22Rv1 (cell line): ENCODE results near the gene FGFR1OP2.

Experiments
- H3K27ac ChIP-seq: fragments of 450-650 bp; 2 replicates; pipeline ENCODE4 v1.5.1; 2017
- CTCF ChIP-seq: fragments of 450-650 bp; IDR thresholded peaks from 2 replicates; pipeline ENCODE4 v1.5.1; 2017; ENCODE audit warnings: mild to moderate bottlenecking
- ZFX ChIP-seq: fragments of 450-650 bp; IDR thresholded peaks from 2 replicates; pipeline ENCODE4 v1.6.1; 2017; ENCODE audit warnings: antibody characterized with exemption, borderline replicate concordance

FGFR1OP2 gene

GRCh38 chr12:27002141-27002540, 63.9 kb downstream of the FGFR1OP2 start:
- TF ChIP-seq CTCF: no peak
- no peak for TF ChIP-seq ZFX
- H3K27ac ChIP-seq: no peak overlapping the region

GRCh38 chr12:27003421-27004381, 65.4 kb downstream of the FGFR1OP2 start:
- TF ChIP-seq CTCF: no peak
- TF ChIP-seq ZFX: no peak
- no peak overlapping the region for H3K27ac ChIP-seq

- no peak overlapping the region for H3K27ac ChIP-seq
- TF ChIP-seq CTCF (no peak), ZFX (no peak)
Measured at GRCh38 chr12:27005495-27005894, 67.2 kb downstream of the FGFR1OP2 start.

GRCh38 chr12:27006797-27007467, 68.7 kb downstream of the FGFR1OP2 start:
- TF ChIP-seq CTCF: no peak
- no peak for TF ChIP-seq ZFX
- H3K27ac ChIP-seq: no peak overlapping the region

- no peak for TF ChIP-seq ZFX
- TF ChIP-seq CTCF: no peak
- H3K27ac ChIP-seq: no peak overlapping the region
Measured at GRCh38 chr12:27008081-27008480, 69.8 kb downstream of the FGFR1OP2 start.

GRCh38 chr12:27009881-27010301, 71.6 kb downstream of the FGFR1OP2 start:
- H3K27ac ChIP-seq: no peak overlapping the region

More at GRCh38 chr12:27009881-27010301, 71.6 kb downstream of the FGFR1OP2 start:
- TF ChIP-seq CTCF (no peak), ZFX (no peak)
